ENCODE results near the gene FBXW2. TPM values are rescaled to one million over a fixed set of nuclear protein-coding genes. Genes with fewer than 3 reads are reported as not detected.

The FBXW2 gene
- total RNA-seq, 4 donors from 2014 or later = 23.3 to 52.1 (median 40.0) TPM

GRCh38 chr9:120730654-120731514, 62.3 kb downstream of the FBXW2 start:
- Histone ChIP-seq H3K4me1 (no peaks in the 10 kb centered on the region), H3K27me3 (no peaks in the 10 kb centered on the region), H3K9me3 (no peaks in the 10 kb centered on the region), H3K27ac (no peak overlapping the region), H3K4me3 (no peak overlapping the region), H3K36me3 (no peaks in the 10 kb centered on the region)
- TF ChIP-seq POLR2AphosphoS5 (IDR thresholded peaks at IDR 0.05) (no peak), EP300 (IDR thresholded peaks at IDR 0.05; ENCODE audit: low read depth) (no peak), POLR2A (IDR thresholded peaks at IDR 0.05) (no peak)
- TF ChIP-seq, protein P1, sequence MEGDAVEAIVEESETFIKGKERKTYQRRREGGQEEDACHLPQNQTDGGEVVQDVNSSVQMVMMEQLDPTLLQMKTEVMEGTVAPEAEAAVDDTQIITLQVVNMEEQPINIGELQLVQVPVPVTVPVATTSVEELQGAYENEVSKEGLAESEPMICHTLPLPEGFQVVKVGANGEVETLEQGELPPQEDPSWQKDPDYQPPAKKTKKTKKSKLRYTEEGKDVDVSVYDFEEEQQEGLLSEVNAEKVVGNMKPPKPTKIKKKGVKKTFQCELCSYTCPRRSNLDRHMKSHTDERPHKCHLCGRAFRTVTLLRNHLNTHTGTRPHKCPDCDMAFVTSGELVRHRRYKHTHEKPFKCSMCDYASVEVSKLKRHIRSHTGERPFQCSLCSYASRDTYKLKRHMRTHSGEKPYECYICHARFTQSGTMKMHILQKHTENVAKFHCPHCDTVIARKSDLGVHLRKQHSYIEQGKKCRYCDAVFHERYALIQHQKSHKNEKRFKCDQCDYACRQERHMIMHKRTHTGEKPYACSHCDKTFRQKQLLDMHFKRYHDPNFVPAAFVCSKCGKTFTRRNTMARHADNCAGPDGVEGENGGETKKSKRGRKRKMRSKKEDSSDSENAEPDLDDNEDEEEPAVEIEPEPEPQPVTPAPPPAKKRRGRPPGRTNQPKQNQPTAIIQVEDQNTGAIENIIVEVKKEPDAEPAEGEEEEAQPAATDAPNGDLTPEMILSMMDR (IDR thresholded peaks at IDR 0.05) = no peak
- DNase-seq = no peak
- in situ Hi-C loops (cut with MboI; ENCODE audit: low pct_ligation_motif_present in 1 of 4, low pct_unique_long_range_greater_than_20kb in 1 of 4, low sequenced_read_pairs in 3 of 4) (no loop called here), intact Hi-C loops (cut with DNase I; ENCODE audit: low total_unique reads) (no loop called here)
- 63 to 82% methylated on average over 1 to 7 of the region's 7 CpGs for WGBS, 2 donors (ENCODE audit: low coverage in 1 of 2)

DNA sequence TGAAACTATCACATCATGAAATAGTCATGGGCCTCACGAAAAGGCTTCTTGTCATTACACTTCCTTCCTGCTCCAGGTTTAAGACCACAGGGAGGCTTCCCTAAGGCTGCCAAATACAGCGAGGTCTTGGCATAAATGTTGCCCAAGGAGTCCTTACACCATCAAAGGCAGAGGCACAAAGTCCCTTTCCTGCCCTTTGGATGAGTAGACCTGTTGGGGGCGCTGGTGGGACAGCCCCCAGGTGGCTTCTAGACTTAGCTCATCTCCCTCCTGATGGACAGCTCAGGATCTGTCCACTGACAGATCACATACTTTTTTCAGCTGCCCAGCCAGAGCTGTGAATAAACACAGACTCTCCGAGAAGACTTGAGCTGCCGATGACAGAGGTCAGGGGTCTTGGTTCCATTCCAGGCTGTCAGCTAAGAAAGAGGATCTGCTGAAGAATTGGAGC, 63.4 kb downstream of the FBXW2 start:
- Histone ChIP-seq H3K9me3 (no peaks in the 10 kb centered on the region), H3K27ac (no peak overlapping the region), H3K4me1 (no peaks in the 10 kb centered on the region), H3K36me3 (no peaks in the 10 kb centered on the region), H3K27me3 (no peaks in the 10 kb centered on the region), H3K4me3 (no peak overlapping the region)
- in situ Hi-C loops (cut with MboI; ENCODE audit: low pct_ligation_motif_present in 1 of 4, low pct_unique_long_range_greater_than_20kb in 1 of 4, low sequenced_read_pairs in 3 of 4) (no loop called here), intact Hi-C loops (cut with DNase I; ENCODE audit: low total_unique reads) (no loop called here)
- DNase-seq = no peak
- WGBS, 2 donors (ENCODE audit: low coverage in 1 of 2) = 69% methylated on average over 5 of the region's 5 CpGs; no CpG with 5 or more reads in 1 of the 2 donors
- TF ChIP-seq EP300 (IDR thresholded peaks at IDR 0.05; ENCODE audit: low read depth) (no peak), POLR2A (IDR thresholded peaks at IDR 0.05) (no peak), POLR2AphosphoS5 (IDR thresholded peaks at IDR 0.05) (no peak)
- TF ChIP-seq, protein P1 (IDR thresholded peaks at IDR 0.05) = no peak

GRCh38 chr9:120726484-120726883, 66.7 kb downstream of the FBXW2 start:
- no peaks in the 10 kb centered on the region for H3K36me3 ChIP-seq
- no peak for DNase-seq
- H3K27ac ChIP-seq = no peak overlapping the region
- no peaks in the 10 kb centered on the region for H3K27me3 ChIP-seq
- no peaks in the 10 kb centered on the region for H3K4me1 ChIP-seq
- WGBS, 2 donors (ENCODE audit: low coverage in 1 of 2) = 82 to 85% methylated on average over 2 of the region's 2 CpGs
- in situ Hi-C loops (cut with MboI; ENCODE audit: low pct_ligation_motif_present in 1 of 4, low pct_unique_long_range_greater_than_20kb in 1 of 4, low sequenced_read_pairs in 3 of 4) = no loop called here
- intact Hi-C loops (cut with DNase I; ENCODE audit: low total_unique reads) = no loop called here
- H3K4me3 ChIP-seq = no peak overlapping the region
- no peaks in the 10 kb centered on the region for H3K9me3 ChIP-seq
- TF ChIP-seq EP300 (IDR thresholded peaks at IDR 0.05; ENCODE audit: low read depth) (no peak), POLR2AphosphoS5 (IDR thresholded peaks at IDR 0.05) (no peak), POLR2A (IDR thresholded peaks at IDR 0.05) (no peak)
- TF ChIP-seq, protein P1 (IDR thresholded peaks at IDR 0.05) = no peak

DNA sequence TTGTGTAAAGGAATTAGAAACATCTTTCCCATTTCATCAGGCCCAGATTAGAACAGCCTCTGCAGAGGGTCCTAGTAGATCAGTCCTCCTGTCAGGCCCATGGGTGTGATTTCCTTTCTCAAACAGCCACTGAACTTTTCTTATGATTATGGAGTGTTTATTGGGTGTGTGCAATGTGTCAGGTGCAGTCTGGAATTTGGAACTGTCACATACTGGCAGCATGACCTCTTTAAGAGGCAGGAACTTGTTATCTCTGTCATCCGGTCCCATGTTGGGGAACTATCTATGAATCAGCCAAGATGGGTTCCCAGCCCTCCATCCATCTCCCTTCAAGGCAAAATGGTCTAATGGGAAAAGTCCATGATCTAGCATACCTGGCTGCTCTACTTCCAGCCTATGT, 67.3 kb downstream of the FBXW2 start:
- no peaks in the 10 kb centered on the region for H3K9me3 ChIP-seq
- H3K36me3 ChIP-seq = no peaks in the 10 kb centered on the region
- no peak overlapping the region for H3K27ac ChIP-seq
- DNase-seq = no peak
- H3K27me3 ChIP-seq = no peaks in the 10 kb centered on the region
- WGBS, 2 donors (ENCODE audit: low coverage in 1 of 2) = 43 to 75% methylated on average over 1 of the region's 1 CpG
- TF ChIP-seq POLR2AphosphoS5 (IDR thresholded peaks at IDR 0.05) (no peak), POLR2A (IDR thresholded peaks at IDR 0.05) (no peak), EP300 (IDR thresholded peaks at IDR 0.05; ENCODE audit: low read depth) (no peak)
- TF ChIP-seq, protein P1 (IDR thresholded peaks at IDR 0.05) = no peak
- H3K4me3 ChIP-seq = no peak overlapping the region
- H3K4me1 ChIP-seq = no peaks in the 10 kb centered on the region
- intact Hi-C loops (cut with DNase I; ENCODE audit: low total_unique reads) = no loop called here
- in situ Hi-C loops (cut with MboI; ENCODE audit: low pct_ligation_motif_present in 1 of 4, low pct_unique_long_range_greater_than_20kb in 1 of 4, low sequenced_read_pairs in 3 of 4) = no loop called here

Data from transverse colon (tissue), 4 donors.